H1 (cell line): ENCODE results near the gene SLC36A2. TPM values are rescaled to one million over a fixed set of nuclear protein-coding genes. Genes with fewer than 3 reads are reported as not detected.

Experiments
- CTCF ChIA-PET: fragments of 300-600 bp; sonication (Branson Sonifier 250); formaldehyde crosslinking; loops from one replicate; lab custom pipeline; 2021; ENCODE audit not compliant: partially characterized antibody; lab: Charles Lee
- POLR2A ChIA-PET: fragments of 300-600 bp; sonication (Branson Sonifier 250); formaldehyde crosslinking; loops from one replicate; lab custom pipeline; 2021; ENCODE audit warnings: inconsistent platforms; ENCODE audit not compliant: partially characterized antibody; lab: Charles Lee
- DNase-seq, 2 experiments: peaks; one replicate each; pipeline versions ENCODE4 v3.0.0 to v3.0.0-alpha.2; 2010 to 2022; ENCODE audit warnings: low spot score in 2 of 2, low read depth in 1 of 2, mixed read lengths in 1 of 2
- FAIRE-seq: peaks from 2 replicates; lab custom pipeline; 2011; peaks lifted over from hg19 to GRCh38; lab: Jason Lieb, UNC
- H2AFZ ChIP-seq: 2 replicates; pipeline ENCODE4 v1.8.1; 2012; ENCODE audit warnings: low read length, inconsistent platforms
- H2AK5ac ChIP-seq: 2 replicates; pipeline ENCODE4 v1.6.1; 2013; ENCODE audit warnings: low read depth, low read length
- H2BK120ac ChIP-seq: replicated peaks from 2 replicates; pipeline ENCODE3; 2013; ENCODE audit warnings: low read depth, low read length, inconsistent platforms
- H2BK12ac ChIP-seq: 2 replicates; pipeline ENCODE4 v1.6.1; 2013; ENCODE audit warnings: low read depth, low read length
- H2BK15ac ChIP-seq: 2 replicates; pipeline ENCODE4 v1.6.1; 2013; ENCODE audit warnings: low read length
- H2BK20ac ChIP-seq: 2 replicates; pipeline ENCODE4 v1.6.1; 2013; ENCODE audit warnings: low read length
- H2BK5ac ChIP-seq: 2 replicates; pipeline ENCODE4 v1.6.1; 2013; ENCODE audit warnings: low read depth, low read length
- H3K14ac ChIP-seq: 2 replicates; pipeline ENCODE4 v1.6.1; 2013; ENCODE audit warnings: inconsistent platforms; ENCODE audit not compliant: insufficient read length
- H3K18ac ChIP-seq: 2 replicates; pipeline ENCODE4 v1.6.1; 2013; ENCODE audit warnings: low read length; ENCODE audit errors: extremely low read depth
- H3K23ac ChIP-seq: 2 replicates; pipeline ENCODE4 v1.6.1; 2013; ENCODE audit warnings: inconsistent platforms; ENCODE audit not compliant: insufficient read length
- H3K23me2 ChIP-seq: 2 replicates; pipeline ENCODE4 v1.6.1; 2013; ENCODE audit warnings: low read depth, low read length
- H3K27ac ChIP-seq: 2 replicates; pipeline ENCODE4 v1.6.1; 2011; ENCODE audit warnings: low read depth, low read length, inconsistent platforms
- H3K27me3 ChIP-seq, 4 experiments: replicated peaks in 1 of 4; 1 replicate in 1 of 4; 2 replicates in 3 of 4; pipeline versions ENCODE4 v1.6.1 to v1.8.1; 2011 to 2013; ENCODE audit warnings: low read length in 3 of 4, mild to moderate bottlenecking in 3 of 4, inconsistent platforms in 2 of 4, mixed read lengths in 2 of 4, moderate library complexity in 1 of 4; ENCODE audit not compliant: control insufficient read depth in 3 of 4, insufficient read depth in 3 of 4; ENCODE audit errors: extremely low read depth in 1 of 4
- H3K36me3 ChIP-seq, 4 experiments: 2 replicates each; pipeline versions ENCODE4 v1.6.1 to v1.8.1; 2011 to 2013; ENCODE audit warnings: mild to moderate bottlenecking in 4 of 4, low read length in 3 of 4, moderate library complexity in 2 of 4, control low read depth in 1 of 4, inconsistent platforms in 1 of 4; ENCODE audit not compliant: insufficient read depth in 4 of 4, control insufficient read depth in 2 of 4
- H3K4ac ChIP-seq: replicated peaks from 2 replicates; pipeline ENCODE3; 2013; ENCODE audit warnings: low read length, low read depth, mixed read lengths, inconsistent platforms; ENCODE audit not compliant: insufficient read length
- H3K4me1 ChIP-seq, 4 experiments: replicated peaks in 1 of 4; 1 replicate in 1 of 4; 2 replicates in 3 of 4; pipeline versions ENCODE4 v1.6.1 to v1.8.1; 2011 to 2013; ENCODE audit warnings: low read length in 3 of 4, inconsistent platforms in 2 of 4, mixed read lengths in 1 of 4; ENCODE audit not compliant: insufficient read depth in 4 of 4, control insufficient read depth in 3 of 4
- H3K4me2 ChIP-seq, 2 experiments: 2 replicates each; pipeline versions ENCODE4 v1.6.1 to v1.8.1; 2011 to 2013; ENCODE audit warnings: low read depth in 2 of 2, low read length in 2 of 2, control low read depth in 1 of 2, inconsistent platforms in 1 of 2, mild to moderate bottlenecking in 1 of 2; ENCODE audit not compliant: insufficient read depth in 1 of 2
- H3K4me3 ChIP-seq, 4 experiments: fragments of 200-600, 300-600 bp in 1 of 4; sonication (generic), shearing (Covaris generic), sonication (Bioruptor Twin) in 1 of 4; 2 replicates each; pipeline versions ENCODE4 v1.5.1 to v1.8.1; 2011 to 2016; ENCODE audit warnings: low read length in 4 of 4, low read depth in 3 of 4, control low read depth in 2 of 4, inconsistent platforms in 2 of 4, mild to moderate bottlenecking in 2 of 4, mixed read lengths in 1 of 4, moderate library complexity in 1 of 4; ENCODE audit not compliant: insufficient read depth in 2 of 4; ENCODE audit errors: extremely low read depth in 1 of 4
- H3K56ac ChIP-seq: replicated peaks from 2 replicates; pipeline ENCODE3; 2013; ENCODE audit warnings: low read depth, mild to moderate bottlenecking, mixed read lengths, low read length, inconsistent platforms; ENCODE audit not compliant: insufficient read length
- H3K79me1 ChIP-seq: 2 replicates; pipeline ENCODE4 v1.6.1; 2013; ENCODE audit warnings: low read depth, low read length, control low read depth
- H3K79me2 ChIP-seq, 2 experiments: 2 replicates each; pipeline versions ENCODE4 v1.6.1 to v1.8.1; 2012 to 2013; ENCODE audit warnings: low read length in 2 of 2, mild to moderate bottlenecking in 2 of 2, inconsistent platforms in 1 of 2; ENCODE audit not compliant: insufficient read depth in 2 of 2, control insufficient read depth in 1 of 2
- H3K9ac ChIP-seq, 4 experiments: replicated peaks in 1 of 4; 1 replicate in 1 of 4; 2 replicates in 3 of 4; pipeline versions ENCODE4 v1.6.1 to v1.8.1; 2011 to 2013; ENCODE audit warnings: low read depth in 3 of 4, low read length in 3 of 4, control low read depth in 2 of 4, mild to moderate bottlenecking in 2 of 4, moderate library complexity in 2 of 4, inconsistent platforms in 1 of 4; ENCODE audit errors: extremely low read depth in 1 of 4
- H3K9me3 ChIP-seq, 2 experiments: 2 replicates each; pipeline versions ENCODE4 v1.6.1 to v1.8.1; 2012 to 2013; ENCODE audit warnings: mild to moderate bottlenecking in 2 of 2, moderate library complexity in 2 of 2, control low read depth in 1 of 2, inconsistent platforms in 1 of 2, low read depth in 1 of 2, low read length in 1 of 2, mixed read lengths in 1 of 2; ENCODE audit not compliant: insufficient read depth in 2 of 2
- H4K20me1 ChIP-seq, 2 experiments: replicated peaks in 1 of 2; 2 replicates each; pipeline versions ENCODE3 to v1.8.1; 2011 to 2013; ENCODE audit warnings: inconsistent platforms in 2 of 2, low read length in 2 of 2, mild to moderate bottlenecking in 1 of 2; ENCODE audit not compliant: insufficient read depth in 2 of 2, control insufficient read depth in 1 of 2
- H4K5ac ChIP-seq: 2 replicates; pipeline ENCODE4 v1.6.1; 2013; ENCODE audit warnings: low read length, low read depth, mixed read lengths, inconsistent platforms; ENCODE audit not compliant: insufficient read length
- H4K8ac ChIP-seq: 2 replicates; pipeline ENCODE4 v1.8.0; 2013; ENCODE audit warnings: mild to moderate bottlenecking, moderate library complexity, low read length, inconsistent platforms; ENCODE audit not compliant: insufficient read depth; ENCODE audit errors: extremely low read depth
- H4K91ac ChIP-seq: replicated peaks from 2 replicates; pipeline ENCODE3; 2013; ENCODE audit warnings: low read length, mixed read lengths, inconsistent platforms; ENCODE audit not compliant: insufficient read length
- BACH1 ChIP-seq: IDR thresholded peaks from 2 replicates; pipeline ENCODE4 v1.6.1; 2012; ENCODE audit warnings: low read length, improper control_type of control experiment
- TCF12 ChIP-seq: IDR thresholded peaks from 2 replicates; pipeline ENCODE4 v1.6.1; 2011; ENCODE audit warnings: low read depth, mild to moderate bottlenecking, low read length
- polyA plus RNA-seq, 7 experiments: library from polyadenylated mRNA; depleted of rRNA in 3 of 7; stranded (reverse) in 5 of 7; unstranded in 2 of 7; fragments of >200 nt in 5 of 7; fragments of 200-250 nt in 2 of 7; gene quantifications; 1 replicate in 5 of 7; 2 replicates in 1 of 7; 4 replicates in 1 of 7; pipeline versions ENCODE4 v1.2.1 to v1.2.3, GENCODE V29; 2011 to 2013; ENCODE audit warnings: missing spikeins in 2 of 7, mixed read lengths in 2 of 7
- total RNA-seq: library from RNA; stranded (reverse); fragmentation: NEBNext Ultra II Directional; extraction: Animal tissue kit (Norgen Biotek cat#: 25700); gene quantifications from 2 replicates; pipeline ENCODE4 v1.2.1, GENCODE V29; 2021
- TF ChIP-seq, protein P1 (sequence below): IDR thresholded peaks from 2 replicates; pipeline ENCODE4 v1.6.1; 2011; ENCODE audit warnings: low read depth, mild to moderate bottlenecking, low read length; ENCODE audit not compliant: insufficient read depth

The SLC36A2 gene
- total and polyA plus RNA-seq, 2 of the 8 experiments (the other 6 are each of a cell fraction or from before 2014, with no cell fraction given): 0.30 TPM; not detected in 1

DNA sequence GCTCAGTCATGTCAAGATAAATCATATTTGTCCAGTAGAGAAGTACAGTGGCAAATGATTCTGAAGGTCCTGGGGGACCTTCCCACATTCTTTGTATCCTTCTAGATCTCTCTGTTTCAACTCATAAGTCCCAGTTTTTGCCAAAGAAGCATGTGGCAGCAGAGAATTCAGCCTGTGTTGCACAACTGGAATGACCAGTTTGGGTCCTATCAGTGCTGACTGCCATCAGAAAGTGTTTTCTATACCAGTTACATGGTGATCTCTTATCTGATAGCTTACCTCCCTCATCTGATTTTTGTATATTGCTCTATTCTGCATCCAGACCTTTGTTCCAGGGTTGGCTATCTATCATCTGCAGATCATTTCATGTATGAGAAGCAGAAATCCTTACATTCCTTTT, 72.7 kb downstream of the SLC36A2 start:
- no peak overlapping the region for H3K9ac ChIP-seq
- no peaks in the 10 kb centered on the region; a peak in 1 of 8 replicates for H3K36me3 ChIP-seq
- no peak overlapping the region for H2AFZ ChIP-seq
- TF ChIP-seq, protein P1, sequence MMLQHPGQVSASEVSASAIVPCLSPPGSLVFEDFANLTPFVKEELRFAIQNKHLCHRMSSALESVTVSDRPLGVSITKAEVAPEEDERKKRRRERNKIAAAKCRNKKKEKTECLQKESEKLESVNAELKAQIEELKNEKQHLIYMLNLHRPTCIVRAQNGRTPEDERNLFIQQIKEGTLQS: no peak
- TF ChIP-seq TCF12 (no peak), BACH1 (no peak)
- H3K27ac ChIP-seq: no peak overlapping the region
- H2BK20ac ChIP-seq: no peak overlapping the region
- no peaks in the 10 kb centered on the region for H3K23me2 ChIP-seq
- no peak overlapping the region for H4K91ac ChIP-seq
- H3K4me1 ChIP-seq: no peaks in the 10 kb centered on the region
- no peak overlapping the region for H3K4me2 ChIP-seq
- no peak overlapping the region for H2BK120ac ChIP-seq
- H2BK5ac ChIP-seq: no peak overlapping the region
- no peak overlapping the region for H3K4ac ChIP-seq
- no peak overlapping the region for H2AK5ac ChIP-seq
- H3K23ac ChIP-seq: no peak overlapping the region
- DNase-seq (no peak), FAIRE-seq (no peak)
- H3K14ac ChIP-seq: no peak overlapping the region
- no peak overlapping the region for H4K5ac ChIP-seq
- no peaks in the 10 kb centered on the region for H3K79me1 ChIP-seq
- no peaks in the 10 kb centered on the region for H3K27me3 ChIP-seq
- ChIA-PET POLR2A (no interaction called here), CTCF (interaction anchor here (0.8 to 3.1 kb wide), 8 partner anchors 8 to 378 kb away, joined by 3 to 12 read pairs (median 3); no protein-coding TSS in a partner anchor)
- no peak overlapping the region for H3K18ac ChIP-seq
- H4K20me1 ChIP-seq: no peaks in the 10 kb centered on the region
- no peaks in the 10 kb centered on the region for H3K79me2 ChIP-seq
- H2BK15ac ChIP-seq: no peak overlapping the region
- H3K4me3 ChIP-seq: no peak overlapping the region
- H2BK12ac ChIP-seq: no peak overlapping the region
- H3K9me3 ChIP-seq: no peaks in the 10 kb centered on the region
- H3K56ac ChIP-seq: no peak overlapping the region
- H4K8ac ChIP-seq: no peak overlapping the region
